ENCODE data around the gene ARHGEF38.
A peak's percentile ranks its signal among the peaks of the same experiment; 100 is the strongest.
"Not testable (repeated sequence)": the region's sequence is repeated elsewhere in the genome, so short reads cannot be mapped to it uniquely, and the experiment has no call there.

ARHGEF38 gene

DNA sequence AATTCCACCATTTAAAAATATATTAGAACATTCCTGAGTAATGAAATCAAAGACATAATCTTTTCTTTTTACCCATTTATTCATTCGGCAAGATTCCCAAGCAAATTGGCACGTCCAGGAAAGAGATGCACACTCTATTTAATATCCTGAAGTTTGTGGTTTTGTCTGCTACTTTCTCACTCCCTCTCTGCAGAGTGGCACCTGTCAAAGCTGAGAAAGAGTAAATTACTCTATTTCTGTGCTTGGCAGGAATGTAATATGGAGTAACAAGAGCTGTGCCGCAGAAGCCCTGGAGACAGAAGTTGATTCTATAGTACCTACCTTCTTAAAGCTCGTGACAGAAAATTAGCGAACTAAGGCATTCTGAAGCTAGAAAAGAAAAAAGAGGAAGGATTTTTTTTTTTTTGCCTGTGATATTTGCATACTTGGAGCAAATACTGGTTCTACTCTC lies 161.7 kb downstream of the ARHGEF38 start:
- DNase-seq (ENCODE audit: low spot score) = no peak

DNA sequence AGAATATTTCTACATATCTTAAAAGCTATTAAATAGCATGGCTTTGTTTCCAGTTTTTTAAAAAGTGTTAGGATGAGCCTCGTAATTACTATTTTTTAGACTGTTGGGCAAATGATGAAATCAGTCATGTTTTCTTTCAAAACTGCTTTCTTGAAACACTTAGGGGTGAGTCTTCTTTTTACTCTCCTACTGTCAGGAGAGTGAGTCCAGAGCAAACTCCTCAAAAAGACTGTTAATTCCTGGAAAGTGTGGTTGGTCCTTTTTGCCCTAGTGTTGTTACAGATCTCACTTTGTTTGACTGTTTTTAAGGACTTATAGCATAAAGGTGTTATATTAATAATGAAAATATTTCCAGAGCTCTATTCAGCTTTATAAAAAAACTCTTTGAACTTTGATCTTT lies 162.5 kb downstream of the ARHGEF38 start:
- no peak for DNase-seq (ENCODE audit: low spot score)

GRCh38 chr4:105715692-105716278 lies 163.4 kb downstream of the ARHGEF38 start:
- DNase-seq (ENCODE audit: low spot score) = peak; percentile 21

GRCh38 chr4:105719204-105719603 lies 166.8 kb downstream of the ARHGEF38 start:
- no peak for DNase-seq (ENCODE audit: low spot score)

GRCh38 chr4:105725623-105726022 lies 173.2 kb downstream of the ARHGEF38 start:
- DNase-seq (ENCODE audit: low spot score) = no peak

DNA sequence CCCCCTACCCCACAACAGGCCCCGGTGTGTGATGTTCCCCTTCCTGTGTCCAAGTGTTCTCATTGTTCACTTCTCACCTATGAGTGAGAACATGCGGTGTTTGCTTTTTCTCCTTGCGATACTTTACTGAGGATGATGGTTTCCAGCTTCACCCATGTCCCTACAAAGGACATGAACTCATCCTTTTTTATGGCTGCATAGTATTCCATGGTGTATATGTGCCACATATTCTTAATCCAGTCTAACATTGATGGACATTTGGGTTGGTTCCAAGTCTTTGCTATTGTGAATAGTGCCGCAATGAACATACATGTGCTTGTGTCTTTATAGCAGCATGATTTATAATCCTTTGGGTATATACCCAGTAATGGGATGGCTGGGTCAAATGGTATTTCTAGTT lies 177.5 kb downstream of the ARHGEF38 start:
- DNase-seq (ENCODE audit: low spot score) = not testable (repeated sequence)

All from CD4-positive, alpha-beta T cell treated with Interleukin-15 for 4 hours (primary cell).